Activated naive CD4-positive, alpha-beta T cell treated with anti-CD3 and anti-CD28 coated beads, Interleukin-2, amount 50 U/mL, for 72 hours (primary cell): ENCODE results near the gene CCDC185. TPM values are rescaled to one million over a fixed set of nuclear protein-coding genes. Genes with fewer than 3 reads are reported as not detected.
A peak's percentile ranks its signal among the peaks of the same experiment; 100 is the strongest.
"Not testable (repeated sequence)": the region's sequence is repeated elsewhere in the genome, so short reads cannot be mapped to it uniquely, and the experiment has no call there.

Experiments used
- ATAC-seq, 2 donors: fragments of 150-1000 bp; cut with Tn5 transposase; 2 replicates each; pipeline ENCODE4 v1.10.0; 2021; ENCODE audit warnings: mild to moderate bottlenecking in 2 of 2, moderate library complexity in 2 of 2
- DNase-seq, 2 donors: peaks; one replicate each; pipeline ENCODE4 v3.0.0; 2021 to 2022; ENCODE audit warnings: low spot score in 2 of 2
- H3K27ac Mint-ChIP-seq, 2 donors: one replicate each; pipeline ENCODE4 v1.8.0; 2022; ENCODE audit warnings: mild to moderate bottlenecking in 2 of 2, mixed read lengths in 2 of 2
- H3K36me3 Mint-ChIP-seq, 2 donors: one replicate each; pipeline ENCODE4 v1.8.0; 2022; ENCODE audit warnings: mixed read lengths in 2 of 2
- H3K9me3 Mint-ChIP-seq, 2 donors: one replicate each; pipeline ENCODE4 v1.8.0; 2022; ENCODE audit warnings: mixed read lengths in 2 of 2
- total RNA-seq, 2 donors: library from RNA; stranded (reverse); gene quantifications; one replicate each; pipeline ENCODE4 v1.2.3, GENCODE V29; 2022

Gene CCDC185
- total RNA-seq, 2 donors from 2014 or later, result not detected

DNA sequence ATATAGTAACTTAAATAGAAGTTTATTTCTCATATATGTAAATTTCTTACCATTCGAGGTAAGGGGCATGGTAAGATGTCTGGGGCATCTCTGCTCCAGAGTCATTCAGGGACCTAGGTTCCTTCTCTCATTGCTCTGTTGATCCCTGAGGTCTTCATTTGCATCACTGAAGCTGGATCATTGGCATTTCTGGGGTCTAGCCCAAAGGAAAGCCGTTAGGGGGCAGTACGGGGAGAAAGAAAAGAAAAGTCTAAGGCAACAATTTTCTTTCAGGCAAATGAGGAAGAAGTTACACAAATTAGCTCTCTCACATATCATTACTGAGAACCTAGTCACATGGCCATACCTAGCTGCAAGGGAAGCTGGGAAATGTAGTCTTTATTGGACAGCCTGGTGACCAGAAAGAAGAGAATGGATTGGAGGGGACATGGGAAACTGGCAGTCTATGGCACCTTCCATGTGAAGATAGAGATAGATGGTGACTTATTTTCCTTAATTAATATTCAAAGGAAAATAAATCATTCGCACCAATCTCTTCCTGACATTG lies 19.1 kb upstream of the CCDC185 start:
- ATAC-seq, result no peak
- H3K9me3 Mint-ChIP-seq, result peaks cover 0 to 10% of the 10 kb centered on the region in 2 donors
- H3K27ac Mint-ChIP-seq, result no peak overlapping the region
- H3K36me3 Mint-ChIP-seq, result no peaks in the 10 kb centered on the region
- no peak for DNase-seq

DNA sequence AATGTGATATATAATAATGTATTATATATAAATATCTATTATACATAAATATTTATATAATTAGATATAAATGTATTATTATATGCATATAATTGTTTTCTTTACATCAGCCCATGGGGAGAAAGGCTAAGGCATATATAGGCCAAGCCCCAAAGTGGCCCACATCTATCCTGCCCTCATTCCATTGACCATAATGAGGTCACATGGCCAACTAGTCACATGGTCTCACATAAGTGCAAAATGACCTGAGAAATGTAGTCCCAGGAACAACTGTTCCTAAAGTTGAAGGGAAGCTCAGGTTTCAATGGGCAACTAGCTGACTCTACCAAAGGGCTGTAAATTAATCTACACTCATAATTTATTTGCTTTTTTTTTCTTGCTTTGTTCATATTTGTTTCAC lies 14.5 kb upstream of the CCDC185 start:
- Mint-ChIP-seq H3K27ac (no peak overlapping the region), H3K9me3 (peaks cover 0 to 10% of the 10 kb centered on the region in 2 donors), H3K36me3 (no peaks in the 10 kb centered on the region)
- DNase-seq (no peak), ATAC-seq (no peak)

DNA sequence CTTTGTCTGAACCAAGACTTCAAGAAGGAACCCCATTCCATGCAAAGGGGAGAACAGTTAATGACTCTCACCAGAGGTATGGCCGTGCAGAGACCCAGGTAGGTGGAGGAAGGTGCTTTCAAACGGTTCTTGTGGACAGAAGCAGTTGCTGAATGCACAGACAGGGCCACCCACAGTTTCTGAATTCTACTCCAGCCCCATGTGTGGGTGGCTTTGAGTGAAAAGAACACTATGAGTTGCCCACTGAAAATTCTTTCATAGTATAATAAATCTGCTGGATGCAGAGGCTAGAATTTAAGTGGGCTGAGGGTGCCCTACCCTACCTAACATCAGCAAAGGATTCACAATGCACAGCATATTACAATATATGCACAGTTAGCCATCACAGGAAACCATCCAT lies 7.2 kb upstream of the CCDC185 start:
- Mint-ChIP-seq H3K27ac (no peak overlapping the region), H3K36me3 (no peaks in the 10 kb centered on the region), H3K9me3 (no peaks in the 10 kb centered on the region)
- no peak for DNase-seq
- ATAC-seq, result no peak

DNA sequence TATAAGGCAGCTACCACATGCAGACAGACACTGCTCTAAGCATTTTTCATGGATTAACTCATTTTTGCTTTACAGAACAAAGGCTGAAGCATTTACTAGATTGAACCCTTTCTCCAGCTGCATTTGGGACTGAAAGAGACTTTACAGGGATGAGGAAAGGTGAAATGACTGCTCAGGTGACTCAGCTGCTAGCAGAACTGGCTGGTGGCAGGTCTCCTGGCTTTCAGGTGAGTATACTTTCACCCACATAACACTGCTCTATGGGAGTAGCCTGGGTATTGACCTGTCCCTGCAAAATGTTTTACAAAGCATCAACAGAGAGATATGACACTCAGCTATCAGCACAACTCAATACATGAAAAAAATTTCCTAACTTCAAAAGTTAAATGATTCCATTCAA lies 2.6 kb upstream of the CCDC185 start:
- Mint-ChIP-seq H3K27ac (no peak overlapping the region), H3K9me3 (no peaks in the 10 kb centered on the region), H3K36me3 (peaks cover 0 to 9% of the 10 kb centered on the region in 2 donors)
- DNase-seq (no peak), ATAC-seq (no peak)

DNA sequence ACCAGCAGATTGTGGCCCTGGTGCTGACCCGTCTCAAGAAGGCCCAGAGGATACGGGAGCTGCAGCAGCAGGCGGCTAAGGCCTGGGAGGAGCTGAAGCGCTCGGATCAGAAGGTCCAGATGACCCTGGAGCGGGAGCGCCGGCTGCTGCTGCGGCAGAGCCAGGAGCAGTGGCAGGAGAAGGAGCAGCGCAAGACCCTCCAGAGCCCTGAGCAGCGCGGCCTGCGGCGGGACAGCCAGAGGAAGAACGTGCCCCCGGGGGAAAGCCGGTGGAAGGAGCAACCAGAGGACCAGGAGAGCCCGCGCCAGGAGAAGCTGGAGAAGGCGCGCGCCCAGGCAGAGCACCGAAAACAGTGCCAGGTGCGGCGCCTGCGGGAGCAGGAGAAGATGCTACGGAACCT lies 1.0 kb downstream of the CCDC185 start:
- DNase-seq (no peak), ATAC-seq (no peak)

DNA sequence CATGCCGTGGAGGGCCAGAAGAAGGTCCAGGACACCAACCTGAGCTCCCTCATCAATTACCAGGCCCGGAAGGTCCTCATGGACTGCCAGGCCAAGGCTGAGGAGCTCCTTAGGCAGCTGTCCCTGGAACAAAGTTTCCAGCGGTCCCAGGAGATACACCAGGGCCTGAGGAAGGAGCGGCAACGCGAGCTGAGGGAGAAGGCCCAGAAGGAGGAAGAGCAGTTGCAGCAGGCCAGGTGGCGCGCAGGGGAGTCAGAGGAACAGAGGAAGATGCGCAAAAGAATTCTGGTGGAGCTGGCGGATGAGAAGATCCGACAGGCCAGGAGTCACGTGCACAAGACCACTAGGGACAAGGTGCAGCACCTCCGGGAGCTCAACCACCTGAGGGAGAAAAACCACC lies 1.5 kb downstream of the CCDC185 start:
- Mint-ChIP-seq H3K9me3 (no peaks in the 10 kb centered on the region), H3K36me3 (peaks cover 0 to 9% of the 10 kb centered on the region in 2 donors), H3K27ac (no peak overlapping the region)
- no peak for DNase-seq
- ATAC-seq, result no peak

More for the DNA sequence above, 1.0 kb downstream of the CCDC185 start:
- Mint-ChIP-seq H3K27ac (no peak overlapping the region), H3K9me3 (no peaks in the 10 kb centered on the region), H3K36me3 (peaks cover 0 to 9% of the 10 kb centered on the region in 2 donors)

DNA sequence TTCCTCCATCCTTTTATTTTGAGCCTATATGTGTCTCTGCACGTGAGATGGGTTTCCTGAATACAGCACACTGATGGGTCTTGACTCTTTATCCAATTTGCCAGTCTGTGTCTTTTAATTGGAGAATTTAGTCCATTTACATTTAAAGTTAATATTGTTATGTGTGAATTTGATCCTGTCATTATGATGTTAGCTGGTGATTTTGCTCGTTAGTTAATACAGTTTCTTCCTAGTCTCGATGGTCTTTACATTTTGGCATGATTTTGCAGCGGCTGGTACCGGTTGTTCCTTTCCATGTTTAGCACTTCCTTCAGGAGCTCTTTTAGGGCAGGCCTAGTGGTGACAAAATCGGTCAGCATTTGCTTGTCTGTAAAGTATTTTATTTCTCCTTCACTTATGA lies 6.2 kb downstream of the CCDC185 start:
- Mint-ChIP-seq H3K9me3 (peaks cover 9 to 18% of the 10 kb centered on the region in 2 donors), H3K36me3 (peaks cover 9 to 13% of the 10 kb centered on the region in 2 donors)
- ATAC-seq, result not testable (repeated sequence)

DNA sequence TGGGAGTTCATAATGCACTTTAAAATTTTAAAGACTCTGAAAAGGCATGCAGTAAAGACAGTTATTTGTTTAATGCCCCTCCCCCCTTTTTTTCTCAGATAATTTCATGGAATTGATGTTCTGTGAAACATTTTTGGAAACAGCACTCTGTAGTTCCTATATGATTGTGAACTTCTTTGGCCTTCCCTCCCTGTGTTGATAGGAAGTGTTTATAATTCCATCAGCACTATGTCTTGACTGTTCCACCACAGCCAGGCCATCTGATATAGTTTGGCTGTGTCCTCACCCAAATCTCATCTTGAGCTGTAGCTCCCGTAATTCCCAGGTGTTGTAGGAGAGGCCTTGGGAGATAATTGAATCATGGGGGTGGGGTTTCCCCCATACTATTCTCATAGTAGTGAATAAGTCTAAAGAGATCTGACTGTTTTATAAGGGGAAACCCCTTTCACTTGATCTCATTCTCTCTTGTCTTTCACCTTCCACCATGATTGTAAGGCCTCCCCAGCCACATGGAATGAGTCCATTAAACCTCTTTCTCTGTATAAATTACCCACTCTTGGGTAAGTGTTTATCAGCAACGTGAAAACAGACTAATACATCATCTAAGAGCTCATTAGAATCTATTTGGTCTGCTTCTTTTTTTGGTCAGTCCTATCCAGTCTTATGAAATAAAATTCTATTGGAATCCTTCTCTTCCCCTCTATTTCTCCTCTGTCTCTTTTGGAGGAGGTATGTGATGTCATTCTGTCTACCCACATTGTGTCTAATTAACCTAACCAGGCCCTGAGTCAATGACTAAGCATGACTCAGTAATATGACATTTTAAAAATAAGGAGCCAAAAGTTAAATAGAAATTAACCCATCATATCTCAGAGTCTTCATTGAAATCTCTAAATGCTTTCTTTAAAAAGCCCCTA lies 8.9 kb downstream of the CCDC185 start:
- H3K36me3 Mint-ChIP-seq, result peaks cover 9 to 13% of the 10 kb centered on the region in 2 donors
- peak overlapping the region in 1 of 2 donors; percentile 1 for H3K27ac Mint-ChIP-seq
- ATAC-seq, result peak; percentile 57 to 99
- peaks cover 9 to 24% of the 10 kb centered on the region in 2 donors for H3K9me3 Mint-ChIP-seq
- no peak for DNase-seq

More for the DNA sequence above, 6.2 kb downstream of the CCDC185 start:
- DNase-seq, H3K27ac Mint-ChIP-seq: not testable (repeated sequence)

DNA sequence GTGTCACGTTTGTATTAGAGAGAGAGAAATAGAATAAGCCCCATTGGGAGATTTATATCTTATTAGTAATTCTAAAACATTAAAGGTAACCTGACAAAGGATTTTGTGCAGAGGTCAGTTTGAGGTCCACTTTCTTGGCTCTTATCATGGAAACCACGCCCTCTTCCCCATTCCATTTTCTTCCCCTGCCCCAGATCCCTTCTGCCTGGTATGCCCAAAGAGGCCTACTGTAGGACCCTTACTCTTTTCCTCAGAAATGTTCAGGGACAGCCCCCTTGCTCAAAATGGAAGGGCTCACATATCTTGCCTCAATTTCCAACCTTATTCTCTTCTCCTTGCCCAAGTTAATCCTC lies 9.6 kb downstream of the CCDC185 start:
- ATAC-seq, result no peak
- Mint-ChIP-seq H3K9me3 (peaks cover 9 to 24% of the 10 kb centered on the region in 2 donors), H3K36me3 (peaks cover 9 to 13% of the 10 kb centered on the region in 2 donors), H3K27ac (peak overlapping the region in 1 of 2 donors; percentile 1)
- no peak for DNase-seq

DNA sequence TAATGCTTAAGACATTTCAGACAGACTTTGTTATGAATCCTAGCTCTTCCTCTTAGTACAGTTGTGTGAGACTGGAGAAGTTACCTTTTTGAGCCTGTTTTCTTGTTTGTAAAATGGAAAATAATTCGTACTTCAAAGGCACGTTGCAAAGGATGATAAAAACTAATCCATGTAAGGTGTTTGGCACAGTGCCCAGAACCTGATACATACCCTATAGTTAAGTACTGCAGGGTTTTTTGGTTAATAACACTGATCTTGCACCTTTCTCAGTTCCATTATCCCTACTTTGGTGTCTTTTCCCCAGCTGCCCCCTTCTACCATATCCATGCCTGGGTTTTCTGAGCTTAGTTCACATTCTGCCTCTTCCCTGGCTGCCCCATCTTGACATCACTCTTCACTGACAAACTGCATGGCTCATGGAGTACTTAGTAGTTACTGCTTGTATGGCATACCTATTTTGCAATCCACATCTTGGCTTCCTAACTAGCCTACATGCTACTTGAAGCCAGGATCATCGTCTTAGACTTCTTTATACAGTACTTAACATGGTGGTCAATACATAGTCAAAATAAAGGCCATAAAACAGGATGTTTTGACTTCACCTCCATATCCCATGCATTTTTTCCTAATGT lies 10.1 kb downstream of the CCDC185 start:
- ATAC-seq, result no peak
- Mint-ChIP-seq H3K36me3 (peaks cover 9 to 13% of the 10 kb centered on the region in 2 donors), H3K27ac (peak overlapping the region in 1 of 2 donors; percentile 1), H3K9me3 (peaks cover 9 to 24% of the 10 kb centered on the region in 2 donors)
- no peak for DNase-seq

DNA sequence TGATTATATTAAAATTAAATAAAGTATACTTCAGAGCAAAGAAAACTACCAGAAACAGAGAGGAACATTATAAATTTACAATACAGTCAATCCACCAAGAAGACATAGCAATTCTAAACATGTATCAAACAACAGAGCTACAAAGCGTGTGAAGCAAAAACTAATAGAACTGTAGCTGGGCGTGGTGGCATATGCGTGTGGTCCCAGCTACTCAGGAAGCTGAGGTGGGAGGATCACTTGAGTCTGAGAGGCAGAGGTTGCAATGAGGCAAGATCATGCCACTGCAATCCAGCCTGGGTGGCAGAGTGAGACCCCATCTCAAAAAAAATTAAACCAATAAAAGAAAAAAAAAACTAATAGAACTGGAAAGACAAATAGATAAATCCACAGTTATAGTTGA lies 12.3 kb downstream of the CCDC185 start:
- ATAC-seq (no peak), DNase-seq (no peak)
- Mint-ChIP-seq H3K9me3 (peaks cover 9 to 24% of the 10 kb centered on the region in 2 donors), H3K36me3 (peaks cover 9 to 13% of the 10 kb centered on the region in 2 donors), H3K27ac (no peak overlapping the region)

DNA sequence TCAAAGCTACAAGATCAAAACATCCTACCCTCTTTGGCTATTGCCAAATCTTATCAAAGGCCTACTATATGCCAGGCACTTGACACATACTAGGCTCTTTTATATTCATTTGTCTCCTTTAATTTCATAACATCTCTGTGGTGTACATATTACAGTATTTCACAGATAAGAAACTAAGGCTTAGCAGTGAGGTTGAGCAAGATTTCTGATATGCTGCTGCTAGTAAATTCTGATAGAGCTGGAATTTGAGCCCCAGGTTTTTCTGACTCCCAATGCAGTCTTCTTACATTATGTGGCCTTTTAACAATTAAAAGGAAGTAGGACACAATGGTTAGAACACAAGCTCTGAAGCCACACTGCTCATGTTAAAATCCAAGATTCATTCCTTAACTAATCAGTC lies 16.8 kb downstream of the CCDC185 start:
- no peak for DNase-seq
- H3K27ac Mint-ChIP-seq, result no peak overlapping the region
- H3K36me3 Mint-ChIP-seq, result no peaks in the 10 kb centered on the region
- ATAC-seq, result no peak
- peaks cover 0 to 2% of the 10 kb centered on the region in 2 donors for H3K9me3 Mint-ChIP-seq

DNA sequence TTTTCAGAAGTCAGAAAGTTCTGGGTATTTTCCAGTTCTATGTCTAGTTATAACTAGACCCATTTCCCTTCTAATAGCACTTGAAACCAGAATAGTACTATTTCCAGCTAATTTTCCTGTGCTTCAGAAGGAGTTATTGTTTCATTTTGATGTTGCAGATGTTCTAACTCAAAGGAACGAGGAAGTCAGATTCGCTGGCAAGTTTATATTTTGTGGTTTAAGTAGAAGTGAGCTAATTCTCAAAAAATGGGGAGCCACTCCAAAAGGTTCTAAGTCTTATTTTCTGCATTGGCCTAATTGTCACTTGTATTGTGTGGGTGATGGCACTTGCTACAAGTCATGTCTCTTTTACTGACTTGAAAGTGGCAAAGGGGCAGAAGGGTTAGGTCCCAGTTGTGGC lies 18.1 kb downstream of the CCDC185 start:
- Mint-ChIP-seq H3K36me3 (no peaks in the 10 kb centered on the region), H3K27ac (no peak overlapping the region), H3K9me3 (no peaks in the 10 kb centered on the region)
- ATAC-seq (no peak), DNase-seq (no peak)

DNA sequence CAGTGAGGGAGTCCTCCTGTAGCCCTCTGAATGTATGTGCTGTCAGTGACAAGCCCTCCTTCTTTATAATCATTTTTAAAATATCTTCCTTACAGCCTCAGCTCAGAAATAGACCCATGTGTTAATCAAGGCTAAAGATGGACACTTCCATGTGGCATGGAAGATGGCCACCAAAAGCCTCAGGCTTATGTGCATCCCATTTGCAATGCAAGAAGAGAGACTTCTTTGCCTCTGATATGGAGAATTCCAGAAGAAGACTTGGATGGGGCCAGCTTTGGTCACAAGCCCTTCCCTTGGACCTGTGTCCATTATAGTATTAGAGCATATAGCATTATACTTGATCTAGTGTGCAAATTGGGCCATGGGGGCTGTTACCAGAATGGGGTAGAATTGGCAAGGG lies 18.5 kb downstream of the CCDC185 start:
- H3K27ac Mint-ChIP-seq, result no peak overlapping the region
- DNase-seq (no peak), ATAC-seq (no peak)
- H3K36me3 Mint-ChIP-seq, result no peaks in the 10 kb centered on the region
- no peaks in the 10 kb centered on the region for H3K9me3 Mint-ChIP-seq

DNA sequence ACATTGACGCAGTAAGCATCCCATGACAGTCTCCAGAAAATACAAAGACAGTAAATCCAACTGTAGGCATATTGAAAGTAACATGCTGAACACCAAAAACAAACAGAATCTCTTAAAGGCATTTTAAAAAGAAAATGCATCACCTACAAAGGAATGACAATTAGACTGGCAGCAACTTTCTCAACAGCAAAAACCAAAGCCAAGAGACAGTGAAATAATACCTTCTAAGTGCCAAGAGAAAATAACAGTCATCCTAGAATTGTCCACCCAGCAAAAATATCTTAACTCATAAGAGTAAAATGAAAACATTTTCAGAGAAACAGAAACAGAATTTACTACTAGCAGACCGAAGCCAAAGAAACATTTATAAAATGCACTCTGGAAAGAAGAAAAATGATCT lies 20.0 kb downstream of the CCDC185 start:
- Mint-ChIP-seq H3K9me3 (no peaks in the 10 kb centered on the region), H3K27ac (no peak overlapping the region), H3K36me3 (no peaks in the 10 kb centered on the region)
- no peak for ATAC-seq
- DNase-seq, result no peak

DNA sequence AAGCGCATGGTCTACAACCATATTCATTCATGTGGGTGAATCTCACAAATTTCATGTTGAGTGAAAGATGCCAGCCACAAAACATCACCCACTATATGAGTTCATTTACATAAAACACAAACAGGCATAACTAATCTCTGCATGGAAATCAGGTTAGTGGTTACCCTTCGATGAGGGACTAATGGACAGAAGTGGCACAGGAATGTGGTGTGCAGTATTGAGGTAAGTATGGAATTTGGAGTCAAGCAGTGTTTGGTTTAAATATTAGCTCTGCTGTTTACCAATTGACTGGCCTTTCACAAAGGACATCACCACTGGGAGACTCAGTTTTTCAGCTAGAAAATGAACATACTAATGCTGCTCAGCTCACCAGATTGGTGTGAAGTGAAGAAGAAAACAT lies 24.2 kb downstream of the CCDC185 start:
- no peak overlapping the region for H3K27ac Mint-ChIP-seq
- ATAC-seq (no peak), DNase-seq (no peak)
- no peaks in the 10 kb centered on the region for H3K36me3 Mint-ChIP-seq
- H3K9me3 Mint-ChIP-seq, result no peaks in the 10 kb centered on the region

DNA sequence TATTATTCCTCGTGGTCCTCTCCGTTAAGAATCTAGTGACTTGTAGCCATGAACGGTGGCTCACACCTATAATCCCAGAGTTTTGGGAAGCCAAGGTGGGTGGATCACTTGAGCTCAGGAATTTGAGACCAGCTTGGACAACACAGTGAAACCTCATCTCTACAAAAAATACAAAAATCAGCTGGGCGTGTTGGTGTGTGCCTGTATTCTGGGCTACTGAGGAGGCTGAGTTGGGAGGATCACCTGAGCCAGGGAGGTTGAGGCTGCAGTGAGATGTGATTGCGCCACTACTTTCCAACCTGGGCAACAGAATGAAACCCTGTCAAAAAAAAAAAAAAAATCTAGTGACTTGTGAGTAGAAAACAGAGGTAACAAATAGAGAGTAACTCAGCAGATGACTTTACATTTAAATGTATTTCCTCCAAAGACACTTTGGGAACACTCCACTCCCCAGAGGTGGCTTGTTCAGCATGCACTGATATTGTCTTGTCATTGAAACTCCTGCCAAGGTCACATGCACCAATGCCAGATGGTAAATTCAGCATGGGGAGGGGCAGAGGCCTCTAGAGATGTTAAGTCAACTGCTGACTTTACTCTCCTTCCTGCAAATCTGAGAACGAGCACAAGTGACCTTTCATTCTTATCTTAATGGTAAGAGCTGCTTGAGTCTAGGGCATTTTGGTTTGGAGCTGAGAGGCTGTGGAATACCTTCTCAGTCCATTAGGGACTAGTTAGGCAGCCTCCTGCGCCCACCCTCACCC lies 24.9 kb downstream of the CCDC185 start:
- H3K36me3 Mint-ChIP-seq, result no peaks in the 10 kb centered on the region
- no peak overlapping the region for H3K27ac Mint-ChIP-seq
- ATAC-seq (no peak), DNase-seq (no peak)
- no peaks in the 10 kb centered on the region for H3K9me3 Mint-ChIP-seq
